Measurements from ENCODE around the gene HSPBP1.
A peak's percentile ranks its signal among the peaks of the same experiment; 100 is the strongest.

The HSPBP1 gene

DNA sequence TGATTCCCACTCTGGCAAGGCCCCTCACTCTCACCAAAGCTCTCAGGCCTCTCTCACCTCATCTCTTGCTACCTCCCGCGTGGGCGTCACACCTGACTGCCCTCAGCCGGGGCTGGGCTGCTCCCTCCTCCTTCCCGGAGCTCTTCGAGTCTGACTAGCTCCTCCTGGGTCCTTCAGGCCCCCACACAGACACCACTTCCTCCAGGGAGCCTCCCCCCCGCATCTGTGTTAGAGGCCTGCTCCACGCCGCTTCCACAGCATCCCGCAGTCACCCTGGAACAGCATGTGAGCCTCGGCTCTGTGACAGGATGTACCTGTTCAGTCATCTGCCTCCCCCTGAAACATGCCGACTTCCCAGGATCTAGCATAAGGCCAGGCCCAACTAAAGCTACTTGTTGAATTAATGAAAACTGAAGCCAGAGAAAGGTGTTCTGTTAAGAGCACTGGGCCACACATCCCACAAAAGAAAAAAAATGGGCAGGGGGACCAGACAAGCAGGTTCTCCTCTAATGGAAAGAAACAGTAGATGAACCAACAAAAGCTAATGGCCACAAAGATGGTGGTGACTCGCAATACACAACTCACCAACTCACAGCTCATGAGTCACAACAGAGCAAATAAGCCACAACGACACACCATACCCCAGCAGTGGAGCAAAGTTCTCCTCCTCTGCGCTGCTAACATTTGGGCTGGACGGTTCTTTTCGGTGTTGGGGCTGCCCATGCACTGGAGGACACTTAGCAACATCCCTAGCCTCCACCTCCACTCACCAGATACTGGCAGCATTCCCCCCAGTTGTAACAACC is 24.1 kb downstream of the HSPBP1 start:
- Histone ChIP-seq H3K27ac (replicated peaks) (peak overlapping the region; percentile 98), H3K4me3 (replicated peaks; ENCODE audit: insufficient read depth, low read length) (peak overlapping the region; percentile 75), H3K27me3 (ENCODE audit: insufficient read depth, poor library complexity, severe bottlenecking) (no peaks in the 10 kb centered on the region)
- peak in 1 of 2 experiments; percentile 82 for DNase-seq (ENCODE audit: low read depth in 1 of 2, low spot score in 1 of 2)
- TF ChIP-seq GABPA (IDR thresholded peaks at IDR 0.05; ENCODE audit: low read depth) = no peak
- TF ChIP-seq, protein P1, sequence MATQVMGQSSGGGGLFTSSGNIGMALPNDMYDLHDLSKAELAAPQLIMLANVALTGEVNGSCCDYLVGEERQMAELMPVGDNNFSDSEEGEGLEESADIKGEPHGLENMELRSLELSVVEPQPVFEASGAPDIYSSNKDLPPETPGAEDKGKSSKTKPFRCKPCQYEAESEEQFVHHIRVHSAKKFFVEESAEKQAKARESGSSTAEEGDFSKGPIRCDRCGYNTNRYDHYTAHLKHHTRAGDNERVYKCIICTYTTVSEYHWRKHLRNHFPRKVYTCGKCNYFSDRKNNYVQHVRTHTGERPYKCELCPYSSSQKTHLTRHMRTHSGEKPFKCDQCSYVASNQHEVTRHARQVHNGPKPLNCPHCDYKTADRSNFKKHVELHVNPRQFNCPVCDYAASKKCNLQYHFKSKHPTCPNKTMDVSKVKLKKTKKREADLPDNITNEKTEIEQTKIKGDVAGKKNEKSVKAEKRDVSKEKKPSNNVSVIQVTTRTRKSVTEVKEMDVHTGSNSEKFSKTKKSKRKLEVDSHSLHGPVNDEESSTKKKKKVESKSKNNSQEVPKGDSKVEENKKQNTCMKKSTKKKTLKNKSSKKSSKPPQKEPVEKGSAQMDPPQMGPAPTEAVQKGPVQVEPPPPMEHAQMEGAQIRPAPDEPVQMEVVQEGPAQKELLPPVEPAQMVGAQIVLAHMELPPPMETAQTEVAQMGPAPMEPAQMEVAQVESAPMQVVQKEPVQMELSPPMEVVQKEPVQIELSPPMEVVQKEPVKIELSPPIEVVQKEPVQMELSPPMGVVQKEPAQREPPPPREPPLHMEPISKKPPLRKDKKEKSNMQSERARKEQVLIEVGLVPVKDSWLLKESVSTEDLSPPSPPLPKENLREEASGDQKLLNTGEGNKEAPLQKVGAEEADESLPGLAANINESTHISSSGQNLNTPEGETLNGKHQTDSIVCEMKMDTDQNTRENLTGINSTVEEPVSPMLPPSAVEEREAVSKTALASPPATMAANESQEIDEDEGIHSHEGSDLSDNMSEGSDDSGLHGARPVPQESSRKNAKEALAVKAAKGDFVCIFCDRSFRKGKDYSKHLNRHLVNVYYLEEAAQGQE (IDR thresholded peaks at IDR 0.05; ENCODE audit: insufficient replicate concordance, low read depth) = peak; percentile 13
- TF ChIP-seq, protein P2, sequence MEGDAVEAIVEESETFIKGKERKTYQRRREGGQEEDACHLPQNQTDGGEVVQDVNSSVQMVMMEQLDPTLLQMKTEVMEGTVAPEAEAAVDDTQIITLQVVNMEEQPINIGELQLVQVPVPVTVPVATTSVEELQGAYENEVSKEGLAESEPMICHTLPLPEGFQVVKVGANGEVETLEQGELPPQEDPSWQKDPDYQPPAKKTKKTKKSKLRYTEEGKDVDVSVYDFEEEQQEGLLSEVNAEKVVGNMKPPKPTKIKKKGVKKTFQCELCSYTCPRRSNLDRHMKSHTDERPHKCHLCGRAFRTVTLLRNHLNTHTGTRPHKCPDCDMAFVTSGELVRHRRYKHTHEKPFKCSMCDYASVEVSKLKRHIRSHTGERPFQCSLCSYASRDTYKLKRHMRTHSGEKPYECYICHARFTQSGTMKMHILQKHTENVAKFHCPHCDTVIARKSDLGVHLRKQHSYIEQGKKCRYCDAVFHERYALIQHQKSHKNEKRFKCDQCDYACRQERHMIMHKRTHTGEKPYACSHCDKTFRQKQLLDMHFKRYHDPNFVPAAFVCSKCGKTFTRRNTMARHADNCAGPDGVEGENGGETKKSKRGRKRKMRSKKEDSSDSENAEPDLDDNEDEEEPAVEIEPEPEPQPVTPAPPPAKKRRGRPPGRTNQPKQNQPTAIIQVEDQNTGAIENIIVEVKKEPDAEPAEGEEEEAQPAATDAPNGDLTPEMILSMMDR (IDR thresholded peaks at IDR 0.05; ENCODE audit: insufficient read depth, low read length) = no peak
- peak; percentile 62; the same call in 1 of the 2 replicates for TF ChIP-seq SPI1 (IDR thresholded peaks at IDR 0.05; ENCODE audit: borderline replicate concordance, low read depth)
- peak; percentile 30; the same call in 1 of the 2 replicates for TF ChIP-seq POLR2AphosphoS5 (IDR thresholded peaks at IDR 0.05; ENCODE audit: low read depth)

DNA sequence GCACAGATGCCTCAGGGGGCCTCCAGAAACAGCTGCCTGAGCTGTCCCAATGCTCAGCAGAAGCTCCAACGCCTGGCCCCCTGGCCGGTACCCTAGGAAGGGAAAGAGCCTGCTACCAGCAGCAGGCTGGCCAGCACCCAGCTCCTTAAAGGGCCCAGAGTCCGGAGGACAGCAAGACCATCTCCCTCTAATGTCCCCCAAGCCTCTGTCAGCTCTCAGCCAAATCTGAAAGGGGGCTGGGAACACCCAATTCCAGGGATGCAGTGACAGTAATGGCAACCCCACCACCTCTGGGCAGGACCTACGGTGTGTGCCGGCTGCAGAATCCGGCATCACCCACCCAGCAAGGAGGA is 25.3 kb downstream of the HSPBP1 start:
- peak overlapping the region; percentile 75 for H3K4me3 ChIP-seq (replicated peaks; ENCODE audit: insufficient read depth, low read length)
- TF ChIP-seq SPI1 (IDR thresholded peaks at IDR 0.05; ENCODE audit: borderline replicate concordance, low read depth) (no peak), GABPA (IDR thresholded peaks at IDR 0.05; ENCODE audit: low read depth) (no peak), POLR2AphosphoS5 (IDR thresholded peaks at IDR 0.05; ENCODE audit: low read depth) (no peak)
- TF ChIP-seq, protein P2 (IDR thresholded peaks at IDR 0.05; ENCODE audit: insufficient read depth, low read length) = no peak
- TF ChIP-seq, protein P1 (IDR thresholded peaks at IDR 0.05; ENCODE audit: insufficient replicate concordance, low read depth) = no peak
- no peaks in the 10 kb centered on the region for H3K27me3 ChIP-seq (ENCODE audit: insufficient read depth, poor library complexity, severe bottlenecking)
- peak in 1 of 2 experiments; percentile 15 for DNase-seq (ENCODE audit: low read depth in 1 of 2, low spot score in 1 of 2)
- H3K27ac ChIP-seq (replicated peaks) = peak overlapping the region; percentile 98

DNA sequence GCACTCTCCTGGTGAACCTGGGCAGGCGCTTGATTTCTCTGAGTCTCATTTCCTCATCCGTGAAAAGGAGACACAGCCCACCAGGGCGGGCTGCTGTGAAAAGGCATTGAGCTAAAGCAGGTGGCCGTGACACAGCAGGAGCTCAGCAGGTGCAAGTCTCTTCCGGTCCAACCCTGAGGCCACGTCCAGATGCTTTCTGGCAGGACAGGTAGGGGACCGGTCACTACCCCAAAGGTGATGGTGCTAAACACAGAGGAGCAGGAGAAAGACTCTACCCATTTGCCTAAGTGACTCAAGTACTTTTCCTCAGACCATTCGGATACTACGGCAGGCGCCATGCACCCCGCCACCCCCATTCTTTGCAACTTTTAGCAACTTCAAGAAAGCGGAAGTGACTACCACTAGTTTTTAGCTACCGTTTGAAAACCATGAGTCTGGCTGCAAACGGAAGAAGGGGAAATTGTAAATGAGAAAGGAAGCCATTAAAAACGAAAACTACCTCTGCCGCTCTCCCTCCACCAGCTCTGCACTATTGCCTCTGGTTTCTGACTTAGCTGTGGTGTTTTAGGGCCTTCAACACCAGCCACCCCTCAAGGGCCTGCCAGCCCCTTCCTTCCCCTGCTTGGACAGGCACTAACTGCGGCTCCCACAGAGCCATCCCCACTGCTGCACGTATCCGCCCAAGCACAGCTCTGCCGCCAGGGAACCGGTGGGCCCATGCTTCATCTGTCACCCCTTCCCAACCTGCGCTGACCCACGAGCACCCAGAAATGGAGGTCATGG is 25.9 kb downstream of the HSPBP1 start:
- H3K27me3 ChIP-seq (ENCODE audit: insufficient read depth, poor library complexity, severe bottlenecking) = no peaks in the 10 kb centered on the region
- TF ChIP-seq POLR2AphosphoS5 (IDR thresholded peaks at IDR 0.05; ENCODE audit: low read depth) (peak; percentile 63), SPI1 (IDR thresholded peaks at IDR 0.05; ENCODE audit: borderline replicate concordance, low read depth) (peak; percentile 99), GABPA (IDR thresholded peaks at IDR 0.05; ENCODE audit: low read depth) (no peak)
- TF ChIP-seq, protein P1 (IDR thresholded peaks at IDR 0.05; ENCODE audit: insufficient replicate concordance, low read depth) = no peak
- TF ChIP-seq, protein P2 (IDR thresholded peaks at IDR 0.05; ENCODE audit: insufficient read depth, low read length) = no peak
- peak overlapping the region; percentile 75 for H3K4me3 ChIP-seq (replicated peaks; ENCODE audit: insufficient read depth, low read length)
- DNase-seq (ENCODE audit: low read depth in 1 of 2, low spot score in 1 of 2) = peak; percentile 72 to 82
- peak overlapping the region; percentile 98 for H3K27ac ChIP-seq (replicated peaks)

Measured in HL-60 (cell line).